ENCODE measurements around the gene MORN5.

GRCh38 chr9:122212473-122213004, 52.8 kb downstream of the MORN5 start:
- TF ChIP-seq TCF4 (CRISPR knock-in tag; IDR thresholded peaks at IDR 0.05; ENCODE audit: borderline replicate concordance) (no peak), ZC3H10 (CRISPR knock-in tag; IDR thresholded peaks at IDR 0.05) (no peak), ZNF565 (CRISPR knock-in tag; conservative IDR thresholded peaks at IDR 0.05; ENCODE audit: low read depth) (no peak), RARB (CRISPR knock-in tag; IDR thresholded peaks at IDR 0.05) (no peak), POU6F1 (CRISPR knock-in tag; IDR thresholded peaks at IDR 0.05; ENCODE audit: borderline replicate concordance, low read depth) (no peak), ZNF8 (CRISPR knock-in tag; IDR thresholded peaks at IDR 0.05) (no peak), PPARA (CRISPR knock-in tag; IDR thresholded peaks at IDR 0.05; ENCODE audit: borderline replicate concordance) (no peak), OSR1 (CRISPR knock-in tag; IDR thresholded peaks at IDR 0.05) (no peak)

All from SK-N-SH treated with all-trans-retinoic acid at 6 μM for 48 hours (cell line).